GM21381 (cell line): Measurements from ENCODE around the gene MBD4.
"Not testable (repeated sequence)": the region's sequence is repeated elsewhere in the genome, so short reads cannot be mapped to it uniquely, and the experiment has no call there.

Experiments used
- ATAC-seq: cut with Tn5 transposase; IDR thresholded peaks from one replicate; pipeline ENCODE4 v1.9.1; 2021; ENCODE audit warnings: mild to moderate bottlenecking, moderate library complexity; ENCODE audit not compliant: unreplicated experiment

MBD4 gene

GRCh38 chr3:129385507-129385906, 54.2 kb downstream of the MBD4 start:
- ATAC-seq: not testable (repeated sequence)

DNA sequence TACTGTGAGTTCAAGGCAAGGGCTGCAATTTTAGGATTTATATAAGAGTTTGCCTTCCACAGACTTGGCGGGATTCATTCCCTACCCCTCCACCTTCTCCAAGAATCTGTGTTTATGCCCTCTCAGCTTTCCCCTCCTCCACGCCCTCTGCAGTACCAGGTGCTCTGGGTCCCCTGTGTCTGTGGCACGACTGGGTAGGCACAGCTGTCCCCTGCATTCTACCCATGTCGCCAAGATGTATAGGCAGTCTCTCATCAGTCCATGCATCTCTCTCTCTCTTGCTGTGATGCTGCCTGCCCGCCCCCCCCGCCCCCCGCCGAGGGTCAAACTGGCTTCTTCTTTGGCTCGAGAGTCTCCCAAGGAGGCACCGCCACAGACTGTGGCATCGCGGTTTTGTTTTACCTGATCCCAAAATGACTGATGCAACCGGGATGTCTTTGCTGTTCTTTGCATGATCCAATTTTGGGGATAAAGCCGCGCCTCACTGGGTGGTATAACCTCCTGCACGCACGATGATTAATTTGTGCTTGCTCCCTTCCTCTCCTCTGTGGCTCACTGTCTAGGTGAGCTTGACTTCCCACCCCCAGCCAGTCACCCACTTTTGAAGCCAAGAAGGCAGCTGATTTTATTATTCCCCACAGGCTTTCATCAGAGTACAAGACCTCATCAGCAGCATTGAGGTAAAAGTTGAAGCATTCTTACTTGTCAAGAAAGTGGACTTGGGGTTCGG, 55.0 kb downstream of the MBD4 start:
- no peak for ATAC-seq

DNA sequence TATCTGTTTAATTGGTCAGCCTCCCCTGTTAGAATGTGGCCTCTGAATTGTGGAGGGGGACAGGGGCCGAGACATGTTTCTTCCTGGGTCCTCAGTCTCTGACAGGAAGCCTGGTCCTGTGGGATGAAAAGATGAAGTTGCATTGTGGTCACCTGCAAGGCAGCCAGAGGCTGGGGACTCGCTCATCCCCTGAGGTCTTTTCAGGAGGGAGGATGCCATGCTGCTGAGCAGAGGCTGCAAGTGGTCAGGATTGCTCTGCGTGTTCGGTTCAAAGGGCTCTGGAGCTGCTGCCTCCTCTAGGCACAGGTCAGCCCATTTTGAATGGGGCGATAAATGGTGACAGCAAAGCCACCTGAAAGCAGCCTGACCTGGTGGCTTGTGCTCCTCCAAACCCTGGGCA, 55.6 kb downstream of the MBD4 start:
- not testable (repeated sequence) for ATAC-seq

DNA sequence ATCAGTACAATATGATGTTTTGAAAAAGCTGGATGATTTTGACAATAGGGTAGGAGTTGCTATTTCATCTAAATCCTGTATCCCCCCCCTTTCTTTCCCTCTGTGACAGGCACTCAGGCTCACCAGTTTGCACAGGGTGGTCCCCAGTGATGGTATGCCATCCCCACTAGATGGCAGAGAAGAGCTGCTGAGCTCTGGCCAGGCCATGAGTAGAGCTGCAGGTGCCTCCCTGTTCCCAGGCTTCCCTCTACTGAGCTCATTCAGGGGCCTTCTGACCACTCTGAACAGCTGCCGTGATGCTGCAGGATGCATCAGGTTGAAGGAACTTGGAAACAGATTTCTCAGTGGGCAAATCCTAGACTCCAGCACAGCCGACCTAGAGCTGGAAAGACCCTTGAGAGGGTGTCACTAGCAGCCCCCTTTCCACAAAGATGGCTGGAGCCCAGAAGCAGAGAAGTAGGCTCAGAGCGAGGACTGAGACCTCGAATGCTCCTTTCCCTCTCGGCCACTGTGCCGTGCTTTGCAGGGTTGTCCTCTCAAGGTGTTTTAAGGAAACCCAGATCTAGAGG, 56.4 kb downstream of the MBD4 start:
- peak; percentile 88 for ATAC-seq

- no peak for ATAC-seq
Observed at GRCh38 chr3:129382366-129382765, 57.4 kb downstream of the MBD4 start.
